MG63 (cell line): ENCODE data around the gene PASD1. TPM values are rescaled to one million over a fixed set of nuclear protein-coding genes. Genes with fewer than 3 reads are reported as not detected.
A peak's percentile ranks its signal among the peaks of the same experiment; 100 is the strongest.
"Not testable (repeated sequence)": the region's sequence is repeated elsewhere in the genome, so short reads cannot be mapped to it uniquely, and the experiment has no call there.

ENCODE experiments used
- DNase-seq: peaks from one replicate; pipeline ENCODE4 v3.0.0-alpha.2; 2020
- H3K27me3 ChIP-seq: fragments of 250-450 bp; sonication (Bioruptor Pico); 2 replicates; pipeline ENCODE4 v1.5.1; 2020; ENCODE audit warnings: mild to moderate bottlenecking, moderate library complexity
- H3K36me3 ChIP-seq: fragments of 250-450 bp; sonication (Bioruptor Pico); 2 replicates; pipeline ENCODE4 v1.5.1; 2020; ENCODE audit warnings: mild to moderate bottlenecking, moderate library complexity
- H3K4me3 ChIP-seq: fragments of 250-450 bp; sonication (Bioruptor Pico); 2 replicates; pipeline ENCODE4 v1.5.1; 2020; ENCODE audit warnings: mild to moderate bottlenecking, moderate library complexity
- H3K9me3 ChIP-seq: fragments of 250-450 bp; sonication (Bioruptor Pico); 2 replicates; pipeline ENCODE4 v1.5.1; 2020; ENCODE audit warnings: mild to moderate bottlenecking, moderate library complexity
- total RNA-seq: library from RNA; depleted of rRNA; stranded (reverse); fragments of >200 nt; shearing (Covaris generic); gene quantifications from 2 replicates; pipeline ENCODE4 v1.2.3, GENCODE V29; 2014; ENCODE audit warnings: low replicate concordance

Gene PASD1
- total RNA-seq, 1 experiment from 2014 or later = not detected

- Histone ChIP-seq H3K36me3 (no peaks in the 10 kb centered on the region), H3K27me3 (no peaks in the 10 kb centered on the region), H3K9me3 (no peaks in the 10 kb centered on the region), H3K4me3 (no peak overlapping the region)
- no peak for DNase-seq
These were observed 130.6 kb downstream of the PASD1 start for GRCh38 chrX:151694121-151694520.

GRCh38 chrX:151694661-151695582, 131.4 kb downstream of the PASD1 start, which contains the start of gene PRRG3:
Gene PRRG3, plus strand, starts transcription at chrX:151695458. Its CDS starts 3,357 bp downstream, at chrX:151698815.
- no peak for DNase-seq
- H3K4me3 ChIP-seq = no peak within 1 kb of the TSS
- no peaks in the 10 kb centered on the region for H3K27me3 ChIP-seq
- no peaks in the 10 kb centered on the region for H3K36me3 ChIP-seq
- no peaks in the 10 kb centered on the region for H3K9me3 ChIP-seq

GRCh38 chrX:151695583-151696340, 132.3 kb downstream of the PASD1 start:
- H3K4me3 ChIP-seq = no peak overlapping the region
- no peaks in the 10 kb centered on the region for H3K36me3 ChIP-seq
- no peak for DNase-seq
- no peaks in the 10 kb centered on the region for H3K27me3 ChIP-seq
- no peaks in the 10 kb centered on the region for H3K9me3 ChIP-seq

- H3K9me3 ChIP-seq, H3K27me3 ChIP-seq, DNase-seq, H3K4me3 ChIP-seq, H3K36me3 ChIP-seq: not testable (repeated sequence)
These were observed 133.6 kb downstream of the PASD1 start for GRCh38 chrX:151697082-151697481.

GRCh38 chrX:151697522-151697921, 134.0 kb downstream of the PASD1 start:
- DNase-seq = peak; percentile 85
- Histone ChIP-seq H3K36me3 (no peaks in the 10 kb centered on the region), H3K9me3 (no peaks in the 10 kb centered on the region), H3K27me3 (no peaks in the 10 kb centered on the region), H3K4me3 (no peak overlapping the region)

- H3K27me3 ChIP-seq = no peaks in the 10 kb centered on the region
- no peak for DNase-seq
- H3K36me3 ChIP-seq = no peaks in the 10 kb centered on the region
- no peaks in the 10 kb centered on the region for H3K9me3 ChIP-seq
- H3K4me3 ChIP-seq = no peak overlapping the region
These were observed 135.0 kb downstream of the PASD1 start for GRCh38 chrX:151698485-151698884.

GRCh38 chrX:151699746-151700145, 136.3 kb downstream of the PASD1 start:
- DNase-seq = no peak

GRCh38 chrX:151700581-151700980, 137.1 kb downstream of the PASD1 start:
- Histone ChIP-seq H3K27me3 (no peaks in the 10 kb centered on the region), H3K36me3 (no peaks in the 10 kb centered on the region), H3K4me3 (no peak overlapping the region), H3K9me3 (no peaks in the 10 kb centered on the region)
- DNase-seq = no peak

More at GRCh38 chrX:151699746-151700145, 136.3 kb downstream of the PASD1 start:
- no peaks in the 10 kb centered on the region for H3K9me3 ChIP-seq
- no peaks in the 10 kb centered on the region for H3K27me3 ChIP-seq
- no peak overlapping the region for H3K4me3 ChIP-seq
- H3K36me3 ChIP-seq = no peaks in the 10 kb centered on the region

GRCh38 chrX:151701071-151701470, 137.6 kb downstream of the PASD1 start:
- Histone ChIP-seq H3K36me3 (no peaks in the 10 kb centered on the region), H3K27me3 (no peaks in the 10 kb centered on the region), H3K4me3 (no peak overlapping the region), H3K9me3 (no peaks in the 10 kb centered on the region)
- DNase-seq = no peak

GRCh38 chrX:151701531-151701930, 138.1 kb downstream of the PASD1 start:
- Histone ChIP-seq H3K4me3 (no peak overlapping the region), H3K36me3 (no peaks in the 10 kb centered on the region), H3K9me3 (no peaks in the 10 kb centered on the region), H3K27me3 (no peaks in the 10 kb centered on the region)
- no peak for DNase-seq

- Histone ChIP-seq H3K27me3 (no peaks in the 10 kb centered on the region), H3K36me3 (no peaks in the 10 kb centered on the region), H3K4me3 (no peak overlapping the region), H3K9me3 (no peaks in the 10 kb centered on the region)
- no peak for DNase-seq
These were observed 138.7 kb downstream of the PASD1 start for GRCh38 chrX:151702026-151702714.

- Histone ChIP-seq H3K27me3 (no peaks in the 10 kb centered on the region), H3K36me3 (no peaks in the 10 kb centered on the region)
These were observed 139.4 kb downstream of the PASD1 start for GRCh38 chrX:151702741-151703340.

GRCh38 chrX:151703487-151703886, 140.0 kb downstream of the PASD1 start:
- Histone ChIP-seq H3K36me3 (no peaks in the 10 kb centered on the region), H3K4me3 (no peak overlapping the region), H3K9me3 (no peaks in the 10 kb centered on the region), H3K27me3 (no peaks in the 10 kb centered on the region)
- peak; percentile 47 for DNase-seq

More at GRCh38 chrX:151702741-151703340, 139.4 kb downstream of the PASD1 start:
- Histone ChIP-seq H3K4me3 (no peak overlapping the region), H3K9me3 (no peaks in the 10 kb centered on the region)
- DNase-seq = no peak

GRCh38 chrX:151704041-151704663, 140.7 kb downstream of the PASD1 start:
- DNase-seq = no peak
- H3K4me3 ChIP-seq = no peak overlapping the region
- H3K36me3 ChIP-seq = no peaks in the 10 kb centered on the region
- no peaks in the 10 kb centered on the region for H3K27me3 ChIP-seq
- H3K9me3 ChIP-seq = no peaks in the 10 kb centered on the region

GRCh38 chrX:151708821-151709220, 145.3 kb downstream of the PASD1 start:
- no peaks in the 10 kb centered on the region for H3K27me3 ChIP-seq
- DNase-seq = no peak
- H3K9me3 ChIP-seq = no peaks in the 10 kb centered on the region
- H3K36me3 ChIP-seq = no peaks in the 10 kb centered on the region
- no peak overlapping the region for H3K4me3 ChIP-seq

- Histone ChIP-seq H3K27me3 (no peaks in the 10 kb centered on the region), H3K9me3 (no peaks in the 10 kb centered on the region), H3K36me3 (no peaks in the 10 kb centered on the region), H3K4me3 (no peak overlapping the region)
- no peak for DNase-seq
These were observed 147.0 kb downstream of the PASD1 start for GRCh38 chrX:151710457-151710856.
